ENCODE results near the gene AMBRA1. TPM values are rescaled to one million over a fixed set of nuclear protein-coding genes. Genes with fewer than 3 reads are reported as not detected.

AMBRA1 gene
- total and polyA plus RNA-seq, 2 donors (not counting 3 experiments of a cell fraction or from before 2014, with no cell fraction given): 18.4 to 32.4 TPM

- Histone ChIP-seq H3K9ac (replicated peaks; ENCODE audit: extremely low read depth, insufficient read depth, low read length) (no peak overlapping the region), H3K79me2 (ENCODE audit: control insufficient read depth, insufficient read depth, low read length) (no peaks in the 10 kb centered on the region), H4K20me1 (replicated peaks; ENCODE audit: control insufficient read depth, extremely low read depth, insufficient read depth, low read length) (no peaks in the 10 kb centered on the region), H3K9me1 (replicated peaks; ENCODE audit: control insufficient read depth, extremely low read depth, insufficient read depth, low read length) (no peaks in the 10 kb centered on the region), H3K36me3 (ENCODE audit: control insufficient read depth in 2 of 2, extremely low read depth in 1 of 2, insufficient read depth in 2 of 2, low read length in 2 of 2) (peaks cover 2 to 4% of the 10 kb centered on the region in 2 experiments), H3K4me2 (ENCODE audit: insufficient read depth, low read length) (no peak overlapping the region), H3K27ac (ENCODE audit: insufficient read depth, low read depth, low read length) (no peak overlapping the region), H3K4me1 (ENCODE audit: control insufficient read depth, extremely low read depth, insufficient read depth, low read length) (no peaks in the 10 kb centered on the region), H2AFZ (ENCODE audit: low read depth, low read length) (no peak overlapping the region), H3K4me3 (replicated peaks in 1 of 3; ENCODE audit: insufficient read depth in 1 of 3, low read depth in 1 of 3, low read length in 3 of 3) (no peak overlapping the region), H3K9me3 (replicated peaks; ENCODE audit: control insufficient read depth, insufficient read depth, low read length) (no peaks in the 10 kb centered on the region), H3K27me3 (ENCODE audit: control insufficient read depth in 2 of 2, insufficient read depth in 2 of 2, low read length in 2 of 2) (no peaks in the 10 kb centered on the region)
- FAIRE-seq (no peak), DNase-seq (ENCODE audit: low read depth, low spot score) (no peak)
- no TSS peak for BruUV-seq (replicated peaks)
- intact Hi-C loops (cut with micrococcal nuclease): no loop called here
- TF ChIP-seq MYC (IDR thresholded peaks at IDR 0.05; ENCODE audit: low read depth, low read length) (no peak), JUN (IDR thresholded peaks at IDR 0.05; ENCODE audit: borderline replicate concordance, insufficient read depth, insufficient read length, low read depth) (no peak), POLR2AphosphoS5 (IDR thresholded peaks at IDR 0.05; ENCODE audit: insufficient read depth, low read depth, low read length) (no peak), GATA2 (IDR thresholded peaks at IDR 0.05; ENCODE audit: insufficient read depth, insufficient read length, low read depth, low read length) (no peak), FOS (IDR thresholded peaks at IDR 0.05; ENCODE audit: borderline replicate concordance, insufficient read depth, low read length) (no peak), CTCF (IDR thresholded peaks at IDR 0.05; ENCODE audit: extremely low read depth in 1 of 2, insufficient read depth in 1 of 2, low read depth in 1 of 2, low read length in 2 of 2) (no peak), POLR2A (IDR thresholded peaks at IDR 0.05; ENCODE audit: low read depth, low read length) (no peak), MAX (IDR thresholded peaks at IDR 0.05; ENCODE audit: insufficient read depth, insufficient read length) (no peak), EZH2 (IDR thresholded peaks at IDR 0.05; ENCODE audit: borderline replicate concordance, low read depth, low read length, severe bottlenecking) (no peak)
- POLR2A ChIA-PET: no interaction called here
- CTCF ChIA-PET: no interaction called here
- dilution Hi-C loops (cut with MboI; ENCODE audit: extremely low pct_ligation_motif_present, low sequenced_read_pairs): no loop called here
Observed at GRCh38 chr11:46635557-46636139, 41.8 kb upstream of the AMBRA1 start.
